HG02870 (cell line): ENCODE results near the gene LRRC8D.
"Not testable (repeated sequence)": the region's sequence is repeated elsewhere in the genome, so short reads cannot be mapped to it uniquely, and the experiment has no call there.

Source experiments
- ATAC-seq: cut with Tn5 transposase; IDR thresholded peaks from one replicate; pipeline ENCODE4 v1.9.1; 2021; ENCODE audit warnings: mild to moderate bottlenecking, moderate library complexity; ENCODE audit not compliant: unreplicated experiment

Gene LRRC8D

DNA sequence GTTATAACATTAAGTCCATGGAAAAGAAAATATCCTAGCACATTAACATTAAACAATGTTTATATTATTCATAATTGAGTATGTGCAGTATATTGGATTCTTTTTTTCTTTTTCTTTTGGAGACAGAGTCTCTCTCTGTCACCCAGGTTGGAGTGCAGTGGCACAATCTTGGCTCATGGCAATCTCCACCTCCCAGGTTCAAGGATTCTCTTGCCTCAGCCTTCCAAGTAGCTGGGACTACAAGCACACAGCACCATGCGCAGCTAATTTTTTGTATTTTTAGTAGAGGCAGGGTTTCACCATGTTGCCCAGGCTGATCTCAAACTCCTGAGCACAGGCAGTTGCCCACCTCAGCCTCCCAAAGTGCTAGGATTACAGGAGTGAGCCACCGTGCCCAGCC is 162.0 kb downstream of the LRRC8D start:
- ATAC-seq = not testable (repeated sequence)

DNA sequence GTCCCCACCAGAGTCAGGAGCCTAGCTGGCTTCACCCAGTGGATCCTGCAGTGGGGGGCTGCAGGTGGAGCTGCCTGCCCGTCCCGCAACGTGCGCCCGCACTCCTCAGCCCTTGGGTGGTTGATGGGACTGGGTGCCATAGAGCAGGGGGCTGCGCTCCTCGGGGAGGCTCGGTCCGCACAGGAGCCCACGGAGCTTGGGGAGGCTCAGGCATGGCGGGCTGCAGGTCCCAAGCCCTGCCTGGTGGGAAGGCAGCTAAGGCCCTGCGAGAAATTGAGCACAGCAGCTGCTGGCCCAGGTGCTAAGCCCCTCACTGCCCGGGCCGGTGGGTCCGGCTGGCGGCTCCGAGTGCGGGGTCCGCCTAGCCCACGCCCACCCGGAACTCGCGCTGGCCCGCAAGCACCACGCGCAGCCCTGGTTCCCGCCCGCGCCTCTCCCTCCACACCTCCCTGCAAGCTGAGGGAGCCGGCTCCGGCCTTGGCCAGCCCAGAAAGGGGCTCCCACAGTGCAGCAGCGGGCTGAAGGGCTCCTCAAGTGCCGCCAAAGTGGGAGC is 163.8 kb downstream of the LRRC8D start:
- ATAC-seq = not testable (repeated sequence)

DNA sequence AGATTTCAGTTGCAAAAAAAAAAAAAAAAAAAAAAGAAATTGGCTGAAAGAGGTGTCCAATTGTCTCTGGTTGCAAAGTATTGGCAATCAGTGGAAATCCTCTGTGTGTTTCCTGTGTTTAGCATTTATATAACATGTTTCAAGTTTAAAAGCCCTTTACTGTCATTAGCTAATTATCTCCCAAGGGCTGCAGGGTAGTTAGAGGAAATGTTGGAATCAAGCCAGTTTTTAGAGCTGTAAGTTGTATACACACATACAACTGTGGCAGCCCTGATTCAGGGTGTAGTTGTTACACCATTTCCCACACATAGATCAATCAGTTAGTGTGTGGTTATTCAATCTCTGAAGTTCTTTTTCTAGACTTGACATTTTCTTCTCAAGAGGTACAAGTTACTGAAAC is 165.2 kb downstream of the LRRC8D start:
- ATAC-seq = no peak
